ENCODE data around the gene ROPN1L. TPM values are rescaled to one million over a fixed set of nuclear protein-coding genes. Genes with fewer than 3 reads are reported as not detected.
"Not testable (repeated sequence)": the region's sequence is repeated elsewhere in the genome, so short reads cannot be mapped to it uniquely, and the experiment has no call there.

Gene ROPN1L
- total RNA-seq, 1 donor from 2014 or later = 3.0 TPM

- intact Hi-C loops (cut with micrococcal nuclease) = no loop called here
Observed at GRCh38 chr5:10499776-10500175, 58.1 kb downstream of the ROPN1L start.

- intact Hi-C loops (cut with micrococcal nuclease) = no loop called here
Observed at GRCh38 chr5:10500669-10501068, 59.0 kb downstream of the ROPN1L start.

GRCh38 chr5:10501554-10502075 is 59.9 kb downstream of the ROPN1L start:
- intact Hi-C loops (cut with micrococcal nuclease) = no loop called here

- intact Hi-C loops (cut with micrococcal nuclease) = no loop called here
Observed at GRCh38 chr5:10502130-10502529, 60.5 kb downstream of the ROPN1L start.

GRCh38 chr5:10502578-10502977 is 60.9 kb downstream of the ROPN1L start:
- intact Hi-C loops (cut with micrococcal nuclease) = no loop called here

- intact Hi-C loops (cut with micrococcal nuclease) = no loop called here
Observed at GRCh38 chr5:10503321-10503720, 61.6 kb downstream of the ROPN1L start.

- intact Hi-C loops (cut with micrococcal nuclease) = no loop called here
Observed at GRCh38 chr5:10503997-10504793, 62.5 kb downstream of the ROPN1L start.

- intact Hi-C loops (cut with micrococcal nuclease) = no loop called here
Observed at GRCh38 chr5:10505517-10506095, 63.9 kb downstream of the ROPN1L start.

GRCh38 chr5:10506535-10506934 is 64.9 kb downstream of the ROPN1L start:
- intact Hi-C loops (cut with micrococcal nuclease) = no loop called here

GRCh38 chr5:10507575-10508096 is 66.0 kb downstream of the ROPN1L start:
- intact Hi-C loops (cut with micrococcal nuclease) = no loop called here

- intact Hi-C loops (cut with micrococcal nuclease) = no loop called here
Observed at GRCh38 chr5:10509575-10509974, 67.9 kb downstream of the ROPN1L start.

- intact Hi-C loops (cut with micrococcal nuclease) = no loop called here
Observed at GRCh38 chr5:10511741-10512640, 70.3 kb downstream of the ROPN1L start.

- intact Hi-C loops (cut with micrococcal nuclease) = no loop called here
Observed at GRCh38 chr5:10513501-10514442, 72.1 kb downstream of the ROPN1L start.

GRCh38 chr5:10514572-10514971 is 72.9 kb downstream of the ROPN1L start:
- intact Hi-C loops (cut with micrococcal nuclease) = not testable (repeated sequence)

Other genes with a start within 250 kb of the ROPN1L start
- 17.1 and 17.9 TPM in 2 replicates for gene ATPSCKMT, start 192.0 kb upstream of the ROPN1L start, total RNA-seq
- 270 and 272 TPM in 2 replicates for gene CCT5, start 191.6 kb upstream of the ROPN1L start, total RNA-seq
- 0.47 and 1.0 TPM in 2 replicates for gene CMBL, start 134.0 kb upstream of the ROPN1L start, total RNA-seq
- gene MARCHF6, start 88.2 kb upstream of the ROPN1L start, total RNA-seq = 85.8 and 89.2 TPM in 2 replicates
- gene ANKRD33B, start 122.2 kb downstream of the ROPN1L start, total RNA-seq = 13.3 and 14.5 TPM in 2 replicates

Data from T-helper 1 cell treated with Interleukin-12 subunit alpha and Interleukin-12 subunit beta and Interleukin-4 antibody, amounts not matched to agents 30 ng/mL and 1 ng/mL, for 36 hours (primary cell).